Memory B cell (primary cell): Measurements from ENCODE around the gene SYT5.
"Not testable (repeated sequence)": the region's sequence is repeated elsewhere in the genome, so short reads cannot be mapped to it uniquely, and the experiment has no call there.

Experiments
- ATAC-seq: fragments of 150-1000 bp; cut with Tn5 transposase; 2 replicates; pipeline ENCODE4 v1.10.0; 2021; ENCODE audit warnings: low read depth, mild to moderate bottlenecking, moderate library complexity
- DNase-seq, 2 donors: peaks; one replicate each; pipeline ENCODE4 v3.0.0; 2022; ENCODE audit warnings: low spot score in 2 of 2
- H3K27ac Mint-ChIP-seq: one replicate; pipeline ENCODE4 v1.8.0; 2022; ENCODE audit warnings: mild to moderate bottlenecking, moderate library complexity, mixed read lengths
- H3K27me3 Mint-ChIP-seq: one replicate; pipeline ENCODE4 v1.8.0; 2022; ENCODE audit warnings: mixed read lengths
- H3K36me3 Mint-ChIP-seq: one replicate; pipeline ENCODE4 v1.8.0; 2022; ENCODE audit warnings: mild to moderate bottlenecking, mixed read lengths
- H3K4me1 Mint-ChIP-seq: one replicate; pipeline ENCODE4 v1.8.0; 2022; ENCODE audit warnings: mixed read lengths
- H3K4me3 Mint-ChIP-seq: one replicate; pipeline ENCODE4 v1.8.0; 2022; ENCODE audit warnings: mild to moderate bottlenecking, moderate library complexity, mixed read lengths
- H3K9me3 Mint-ChIP-seq: one replicate; pipeline ENCODE4 v1.8.0; 2022; ENCODE audit warnings: mixed read lengths

Gene SYT5

DNA sequence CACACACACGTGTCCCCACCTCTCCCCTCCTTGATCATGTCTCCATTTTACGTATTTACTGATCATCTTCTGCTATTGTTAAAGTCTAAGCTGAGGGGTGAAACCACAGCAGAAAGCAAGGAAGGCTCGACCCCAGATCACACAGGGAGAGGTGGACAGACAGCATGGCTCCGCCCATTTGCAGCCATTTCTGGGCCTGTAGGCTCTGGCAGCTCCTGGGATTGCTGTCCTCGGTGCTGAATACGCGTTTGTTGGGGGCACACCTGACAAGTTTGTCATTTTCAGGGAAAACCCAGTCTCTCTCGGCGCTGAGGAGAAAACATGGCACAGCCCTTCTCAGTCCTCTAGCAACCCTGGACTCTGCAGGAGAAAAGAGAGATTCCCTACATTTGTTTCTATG is 40.4 kb upstream of the SYT5 start:
- ATAC-seq (no peak), DNase-seq (no peak)
- Mint-ChIP-seq H3K4me3 (no peak overlapping the region), H3K9me3 (peaks cover 8% of the 10 kb centered on the region), H3K4me1 (peaks cover 11% of the 10 kb centered on the region), H3K27ac (no peak overlapping the region), H3K27me3 (peaks cover 3% of the 10 kb centered on the region), H3K36me3 (peaks cover 11% of the 10 kb centered on the region)

DNA sequence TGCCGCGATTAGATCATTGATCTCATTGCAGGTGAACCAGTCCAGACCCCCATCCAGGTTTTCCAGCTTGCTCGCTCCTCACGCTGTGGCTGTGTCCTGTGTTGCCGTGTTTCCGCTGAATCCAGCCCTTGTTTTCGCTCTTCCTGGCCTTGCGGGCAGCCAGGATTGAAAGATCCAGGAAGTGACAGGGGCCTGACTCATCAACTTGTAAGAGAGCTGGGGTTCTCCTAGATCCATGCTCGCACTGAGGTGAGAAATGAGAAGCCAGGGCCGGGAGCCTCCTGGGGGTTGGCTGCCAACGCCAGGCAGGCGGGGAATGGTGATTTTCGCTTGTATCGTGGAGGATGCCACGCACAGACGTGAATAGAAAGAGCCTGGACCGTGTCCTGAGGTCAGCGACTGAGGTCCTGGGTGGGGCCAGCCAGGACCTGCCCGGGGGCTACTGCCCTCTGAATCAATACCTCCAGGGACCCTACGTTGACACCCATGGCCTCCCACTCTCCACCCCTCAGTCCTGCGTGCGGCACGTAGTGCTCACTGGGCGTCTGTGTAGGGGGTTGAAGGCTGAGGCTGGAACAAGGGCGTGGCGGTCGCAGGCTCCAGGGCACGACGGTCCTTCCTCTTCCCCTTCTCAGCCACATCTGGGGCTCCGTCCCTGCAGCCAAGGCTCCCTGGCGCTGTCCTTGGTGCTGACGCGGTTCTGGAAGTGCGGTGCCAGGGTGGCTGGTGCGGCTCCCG is 36.5 kb upstream of the SYT5 start:
- Mint-ChIP-seq H3K27ac (peak overlapping the region; percentile 15), H3K9me3 (peaks cover 9% of the 10 kb centered on the region), H3K4me3 (no peak overlapping the region), H3K27me3 (peaks cover 7% of the 10 kb centered on the region), H3K4me1 (peaks cover 7% of the 10 kb centered on the region), H3K36me3 (peaks cover 6% of the 10 kb centered on the region)
- DNase-seq = peak in 1 of 2 donors; percentile 25
- peak; percentile 53 for ATAC-seq

DNA sequence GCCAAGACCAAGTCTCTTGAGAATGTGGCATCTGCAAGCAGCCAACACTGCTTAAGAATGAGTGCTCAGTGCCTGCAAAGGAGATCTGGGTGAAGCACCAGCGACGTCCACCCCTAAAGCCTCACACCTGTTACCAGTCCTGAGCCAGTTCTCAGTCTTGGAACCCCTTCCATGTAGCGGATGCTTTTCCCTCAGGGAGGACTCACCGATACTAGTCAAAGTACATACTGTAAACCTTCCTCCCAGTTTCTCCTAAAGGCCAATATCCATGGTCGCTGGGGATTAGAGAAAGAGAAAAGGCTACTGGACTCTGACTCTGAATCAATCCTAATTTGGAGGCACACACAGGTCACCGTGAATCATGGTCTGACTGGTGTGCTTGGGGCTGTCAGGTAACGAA is 33.5 kb upstream of the SYT5 start:
- H3K9me3 Mint-ChIP-seq = peaks cover 5% of the 10 kb centered on the region
- no peak for ATAC-seq
- no peak overlapping the region for H3K27ac Mint-ChIP-seq
- no peak for DNase-seq
- peaks cover 7% of the 10 kb centered on the region for H3K4me1 Mint-ChIP-seq
- no peak overlapping the region for H3K4me3 Mint-ChIP-seq
- peaks cover 13% of the 10 kb centered on the region for H3K27me3 Mint-ChIP-seq
- no peaks in the 10 kb centered on the region for H3K36me3 Mint-ChIP-seq

DNA sequence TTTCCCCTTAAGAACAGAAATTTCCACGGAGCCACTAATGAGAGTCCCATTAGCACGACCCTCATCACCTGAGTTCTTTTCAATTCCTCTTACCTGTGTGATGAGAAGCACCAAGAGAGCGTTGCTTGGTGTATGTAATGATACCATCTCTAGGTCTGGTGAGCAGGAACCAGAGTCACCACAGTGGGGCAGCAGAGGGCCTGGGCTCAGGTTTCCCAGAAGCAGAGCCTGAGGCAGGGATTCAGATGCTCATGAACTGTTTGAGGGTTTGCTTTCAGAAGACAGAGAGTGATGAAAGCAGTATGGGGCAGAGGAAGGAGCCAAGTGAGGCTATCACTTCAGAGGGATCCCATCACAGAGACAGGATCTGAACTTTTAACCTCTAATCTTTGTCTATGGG is 32.4 kb upstream of the SYT5 start:
- DNase-seq (no peak), ATAC-seq (peak; percentile 27)
- Mint-ChIP-seq H3K4me3 (no peak overlapping the region), H3K27me3 (peaks cover 13% of the 10 kb centered on the region), H3K36me3 (no peaks in the 10 kb centered on the region), H3K27ac (no peak overlapping the region), H3K4me1 (peaks cover 7% of the 10 kb centered on the region), H3K9me3 (peaks cover 5% of the 10 kb centered on the region)

DNA sequence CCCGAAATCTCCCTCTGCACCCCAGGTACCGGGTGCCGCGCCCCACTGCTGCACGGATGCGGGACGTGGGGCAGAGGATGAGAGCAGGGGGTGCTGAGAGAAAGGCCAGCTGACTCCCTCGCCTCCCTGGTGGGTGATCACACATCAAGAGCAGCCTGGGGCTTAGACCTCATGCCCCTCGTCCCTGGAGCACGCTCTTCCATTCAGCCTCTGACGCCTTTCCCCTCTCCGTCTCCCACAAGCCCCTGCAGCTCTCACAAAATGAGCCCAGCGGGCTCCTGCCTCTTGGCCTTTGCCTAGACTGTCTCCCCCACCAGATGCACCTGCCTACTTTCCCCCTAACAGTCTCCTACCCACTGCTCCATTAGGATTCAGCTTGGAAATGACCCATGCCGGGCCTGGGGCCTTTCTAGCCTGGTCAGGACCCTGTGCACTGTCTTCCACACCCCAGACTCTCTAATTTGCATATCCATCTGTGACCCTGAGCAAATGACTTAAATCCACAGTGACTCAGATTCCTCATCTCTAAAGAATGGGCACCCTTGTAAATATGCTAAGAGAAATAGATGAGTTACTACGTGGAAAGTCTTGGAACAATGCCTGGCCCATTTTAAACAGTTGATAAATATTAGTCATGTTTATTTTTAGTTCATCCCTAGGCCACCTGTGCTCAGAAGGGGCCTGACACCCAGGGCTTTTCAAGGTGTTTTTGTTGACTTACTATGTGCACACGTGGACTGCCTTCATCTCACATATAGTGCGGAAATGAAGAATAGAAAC is 29.8 kb upstream of the SYT5 start:
- Mint-ChIP-seq H3K4me3 (no peak overlapping the region), H3K36me3 (no peaks in the 10 kb centered on the region), H3K27ac (no peak overlapping the region), H3K27me3 (peaks cover 21% of the 10 kb centered on the region), H3K9me3 (peaks cover 2% of the 10 kb centered on the region), H3K4me1 (no peaks in the 10 kb centered on the region)
- ATAC-seq (no peak), DNase-seq (no peak)

DNA sequence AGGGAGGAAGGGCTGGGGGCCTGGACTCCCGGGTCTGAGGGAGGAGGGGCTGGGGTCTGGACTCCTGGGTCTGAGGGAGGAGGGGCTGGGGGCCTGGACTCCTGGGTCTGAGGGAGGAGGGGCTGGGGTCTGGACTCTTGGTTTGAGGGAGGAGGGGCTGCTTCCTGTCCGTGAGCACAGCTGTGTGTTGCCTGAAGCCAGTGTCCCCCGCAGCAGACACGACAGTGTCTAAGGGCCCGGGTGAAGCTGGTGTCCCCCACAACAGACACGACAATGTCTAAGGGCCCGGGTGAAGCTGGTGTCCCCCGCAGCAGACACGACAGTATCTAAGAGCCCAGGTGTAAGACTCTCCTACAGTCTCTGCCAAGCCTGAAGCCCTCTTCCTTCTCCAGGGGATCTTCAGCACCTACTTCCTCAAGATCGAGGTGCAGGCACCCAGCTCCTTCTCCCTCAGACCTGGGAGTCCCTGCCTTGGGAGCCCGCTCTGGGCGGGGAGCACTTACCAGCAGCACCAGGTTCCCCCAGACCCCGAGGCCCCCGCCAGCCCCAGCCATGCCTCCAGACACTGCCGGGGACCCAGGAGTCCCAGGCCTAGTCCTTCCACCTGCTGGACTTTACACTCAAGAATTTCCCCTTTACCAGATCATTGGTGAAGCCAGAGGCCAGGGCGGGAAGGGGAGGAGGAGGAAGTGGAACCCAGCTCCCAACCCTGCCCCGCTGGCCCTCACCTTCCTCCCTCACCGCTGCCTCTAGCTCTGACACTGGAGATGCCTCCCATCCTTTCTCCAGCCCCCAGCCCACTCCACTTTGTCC is 29.0 kb upstream of the SYT5 start, which contains the start of gene PTPRH:
Gene PTPRH, minus strand, starts transcription at position 622 of the 813 bp plus-strand sequence. Its CDS starts 68 bp downstream, at position 554.
- ATAC-seq (no peak), DNase-seq (no peak)
- H3K4me1 Mint-ChIP-seq = no peaks in the 10 kb centered on the region
- no peak within 1 kb of the TSS for H3K27ac Mint-ChIP-seq
- no peaks in the 10 kb centered on the region for H3K36me3 Mint-ChIP-seq
- H3K27me3 Mint-ChIP-seq = peaks cover 22% of the 10 kb centered on the region
- peaks cover 2% of the 10 kb centered on the region for H3K9me3 Mint-ChIP-seq
- no peak within 1 kb of the TSS for H3K4me3 Mint-ChIP-seq

DNA sequence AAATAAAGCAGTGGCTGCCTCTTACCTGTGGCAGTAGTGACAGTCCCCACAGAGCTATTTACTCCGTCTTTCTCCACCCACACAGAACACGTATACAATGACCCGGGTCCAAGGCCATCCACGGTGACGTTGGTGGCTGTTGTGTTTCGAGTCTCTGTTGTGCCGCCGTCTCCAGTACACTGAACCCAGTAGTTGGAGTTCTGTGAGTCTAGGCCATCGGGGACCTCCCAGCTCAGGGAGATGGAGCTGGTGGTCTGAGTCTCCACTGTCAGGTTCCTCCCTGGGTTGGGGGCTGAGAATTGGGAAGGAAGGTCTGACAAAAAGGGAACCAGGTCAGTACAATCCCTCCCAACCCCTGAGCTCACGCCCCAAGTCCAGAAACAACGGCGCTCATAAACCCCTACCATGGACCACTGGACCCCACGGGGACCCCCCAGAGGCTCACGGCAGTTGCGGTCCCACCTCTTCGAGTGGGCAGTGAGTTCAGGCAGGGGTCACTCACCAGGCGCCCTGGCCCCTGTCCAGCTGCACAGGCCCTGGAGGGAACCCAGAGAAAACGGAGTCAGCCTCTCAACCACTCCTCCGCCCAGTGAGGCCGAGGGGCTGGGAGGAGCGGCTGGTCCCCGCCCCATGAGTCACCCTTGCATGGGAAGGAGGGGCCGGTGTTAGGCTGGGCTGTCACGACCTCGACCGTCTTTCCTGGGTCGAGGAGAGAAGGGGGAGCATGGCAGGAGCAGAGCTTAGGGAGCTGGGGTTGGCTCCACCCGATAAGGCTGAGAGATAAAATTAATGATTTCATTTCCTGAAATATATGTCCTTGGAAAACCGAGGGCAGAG is 26.8 kb upstream of the SYT5 start:
- Mint-ChIP-seq H3K4me3 (no peak overlapping the region), H3K27me3 (peaks cover 29% of the 10 kb centered on the region), H3K27ac (no peak overlapping the region)

DNA sequence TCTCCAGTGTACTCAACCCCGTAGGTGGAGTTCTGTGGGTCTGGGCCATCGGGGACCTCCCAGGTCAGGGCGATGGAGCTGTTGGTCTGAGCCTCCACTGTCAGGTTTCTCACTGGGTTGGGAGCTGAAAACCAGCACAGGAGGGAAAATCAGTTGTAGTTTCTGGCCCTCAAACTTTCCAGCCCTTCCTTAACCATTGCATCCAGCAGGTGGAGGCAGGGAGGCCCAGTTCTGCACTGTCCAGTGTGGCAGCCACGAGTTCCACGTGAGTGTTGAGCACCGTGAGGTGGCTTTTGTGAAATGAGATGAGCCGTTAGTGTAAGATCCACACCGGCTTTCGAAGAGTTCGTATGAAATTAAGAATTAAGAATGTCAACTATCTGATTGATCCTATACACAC is 22.1 kb upstream of the SYT5 start:
- H3K27ac Mint-ChIP-seq, H3K9me3 Mint-ChIP-seq, H3K4me3 Mint-ChIP-seq, H3K36me3 Mint-ChIP-seq, H3K4me1 Mint-ChIP-seq, DNase-seq: not testable (repeated sequence)
- ATAC-seq = peak; percentile 55
- H3K27me3 Mint-ChIP-seq = peaks cover 31% of the 10 kb centered on the region

More for the DNA sequence above, 26.8 kb upstream of the SYT5 start:
- DNase-seq = no peak
- H3K4me1 Mint-ChIP-seq = peaks cover 2% of the 10 kb centered on the region
- peaks cover 2% of the 10 kb centered on the region for H3K9me3 Mint-ChIP-seq
- no peak for ATAC-seq
- no peaks in the 10 kb centered on the region for H3K36me3 Mint-ChIP-seq

DNA sequence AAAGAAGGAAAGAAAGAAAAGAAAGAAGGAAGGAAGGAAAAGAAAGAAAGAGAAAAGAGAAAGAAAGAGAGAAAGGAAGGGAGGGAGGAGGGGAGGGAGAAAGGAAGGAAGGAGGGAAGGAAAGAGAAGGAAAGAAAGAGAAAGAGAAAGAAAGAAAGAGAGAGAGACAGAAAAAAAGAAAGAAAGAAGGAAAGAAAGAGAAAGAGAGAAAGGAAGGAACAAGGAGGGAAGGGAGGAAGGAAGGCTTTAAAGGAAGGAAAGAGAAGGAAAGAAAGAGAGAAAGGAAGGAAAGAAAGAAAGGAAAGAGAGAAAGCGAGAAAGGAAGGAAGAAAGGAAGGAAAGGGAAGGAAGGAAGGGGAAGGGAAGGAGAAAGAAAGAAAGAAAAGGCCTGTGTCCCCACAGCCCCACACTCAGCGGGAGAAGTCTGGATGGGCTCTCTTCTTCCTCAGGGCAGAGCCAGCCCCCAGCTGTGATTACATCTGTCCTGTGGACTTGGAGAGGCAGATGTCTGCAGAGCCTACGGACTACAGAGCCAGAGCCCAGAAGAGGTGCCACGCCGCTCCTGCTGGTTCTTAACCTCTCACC is 19.6 kb upstream of the SYT5 start:
- H3K9me3 Mint-ChIP-seq = no peaks in the 10 kb centered on the region
- peaks cover 2% of the 10 kb centered on the region for H3K4me1 Mint-ChIP-seq
- DNase-seq (no peak), ATAC-seq (no peak)
- no peaks in the 10 kb centered on the region for H3K36me3 Mint-ChIP-seq
- H3K27ac Mint-ChIP-seq = no peak overlapping the region
- H3K4me3 Mint-ChIP-seq = no peak overlapping the region
- H3K27me3 Mint-ChIP-seq = peaks cover 22% of the 10 kb centered on the region

DNA sequence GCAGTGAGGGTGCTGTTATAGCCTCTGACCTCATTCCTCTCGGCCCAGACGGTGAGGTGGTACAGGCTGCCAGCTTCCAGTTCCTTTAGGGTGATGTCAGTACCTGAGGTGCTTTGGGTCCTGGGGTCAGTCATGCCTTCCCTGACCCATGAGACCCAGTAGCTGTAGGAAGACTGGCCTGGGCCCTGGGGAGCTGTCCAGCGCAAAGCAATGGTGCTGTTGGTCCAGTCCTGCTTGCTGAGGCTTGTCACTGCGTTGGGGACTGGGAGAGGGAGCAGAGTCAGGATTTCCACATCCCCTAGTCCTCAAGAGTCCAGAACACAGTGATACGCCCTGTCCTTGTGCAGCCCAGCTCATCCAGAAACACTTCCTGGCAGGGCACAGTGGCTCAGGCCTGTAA is 18.6 kb upstream of the SYT5 start:
- Mint-ChIP-seq H3K4me3 (no peak overlapping the region), H3K27ac (no peak overlapping the region), H3K4me1 (peaks cover 2% of the 10 kb centered on the region), H3K36me3 (no peaks in the 10 kb centered on the region), H3K9me3 (no peaks in the 10 kb centered on the region), H3K27me3 (peaks cover 19% of the 10 kb centered on the region)
- DNase-seq (no peak), ATAC-seq (no peak)

DNA sequence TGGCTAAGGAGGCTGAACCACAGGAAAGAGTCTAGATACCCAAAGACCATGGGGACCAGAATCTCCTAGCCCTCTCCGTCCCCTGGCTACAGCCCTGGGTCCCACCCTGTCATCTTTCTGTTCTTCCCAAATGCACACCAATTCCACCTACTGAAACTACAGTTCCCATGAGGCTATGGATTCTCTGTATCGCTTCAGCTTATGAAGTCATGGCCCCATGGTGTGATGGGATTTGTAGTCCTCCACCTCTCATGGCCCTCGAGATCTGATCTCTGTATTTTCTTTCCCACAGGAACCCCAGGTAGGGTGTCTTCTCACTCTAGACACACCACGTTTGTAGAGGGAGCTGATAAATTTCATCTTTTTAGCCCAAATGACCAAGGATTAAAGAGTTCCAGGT is 17.4 kb upstream of the SYT5 start:
- Mint-ChIP-seq H3K36me3 (no peaks in the 10 kb centered on the region), H3K9me3 (no peaks in the 10 kb centered on the region), H3K4me3 (no peak overlapping the region)

DNA sequence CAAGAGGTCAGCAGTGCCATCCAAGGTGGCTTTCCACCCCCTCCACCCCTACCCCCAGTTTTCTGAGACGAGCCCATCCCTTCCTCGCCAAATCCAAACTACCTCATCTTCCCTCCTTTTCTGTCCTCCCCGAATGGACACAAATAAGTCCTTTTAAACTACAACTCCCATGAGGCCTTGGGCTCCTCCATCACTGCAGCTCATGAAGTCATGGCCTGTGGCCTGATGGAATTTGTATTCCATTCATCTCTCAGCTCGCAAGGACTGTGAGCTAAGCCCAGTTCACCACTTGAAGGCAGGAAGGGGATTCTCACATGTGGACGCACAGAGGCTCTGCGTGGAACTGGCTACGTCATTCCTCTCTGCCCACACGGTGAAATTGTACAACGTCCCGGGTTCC is 16.7 kb upstream of the SYT5 start:
- Mint-ChIP-seq H3K9me3 (no peaks in the 10 kb centered on the region), H3K36me3 (no peaks in the 10 kb centered on the region), H3K4me3 (no peak overlapping the region), H3K27me3 (peaks cover 15% of the 10 kb centered on the region), H3K27ac (no peak overlapping the region), H3K4me1 (no peaks in the 10 kb centered on the region)
- ATAC-seq (no peak), DNase-seq (no peak)

More for the DNA sequence above, 17.4 kb upstream of the SYT5 start:
- H3K27me3 Mint-ChIP-seq = peaks cover 16% of the 10 kb centered on the region
- H3K4me1 Mint-ChIP-seq = peaks cover 2% of the 10 kb centered on the region
- ATAC-seq (no peak), DNase-seq (no peak)
- no peak overlapping the region for H3K27ac Mint-ChIP-seq

DNA sequence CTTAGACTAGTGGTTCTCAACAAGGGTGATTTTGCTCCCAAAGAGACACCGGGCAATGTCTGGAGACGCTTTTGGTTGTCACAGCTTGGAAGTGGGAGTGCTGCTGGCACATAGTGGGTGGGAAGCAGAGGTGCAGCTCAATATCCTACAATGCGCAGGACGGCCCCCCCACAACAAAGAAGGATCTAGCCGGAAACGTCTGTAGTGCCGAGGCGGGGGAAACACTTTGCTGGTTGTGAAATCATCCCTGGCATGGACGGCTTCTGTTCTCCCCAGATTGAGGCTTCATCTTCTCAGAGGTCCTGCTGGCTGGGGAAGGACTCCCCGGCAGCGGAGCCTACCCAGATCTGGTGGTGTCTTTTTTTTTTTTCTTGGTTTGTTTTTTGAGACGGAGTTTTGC is 13.4 kb upstream of the SYT5 start:
- Mint-ChIP-seq H3K27ac (no peak overlapping the region), H3K4me1 (peaks cover 6% of the 10 kb centered on the region), H3K9me3 (no peaks in the 10 kb centered on the region), H3K36me3 (no peaks in the 10 kb centered on the region), H3K4me3 (no peak overlapping the region), H3K27me3 (peaks cover 15% of the 10 kb centered on the region)
- no peak for DNase-seq
- no peak for ATAC-seq
